HG03354 (cell line): ENCODE results near the gene TMEM8B.
"Not testable (repeated sequence)": the region's sequence is repeated elsewhere in the genome, so short reads cannot be mapped to it uniquely, and the experiment has no call there.

Source experiments
- ATAC-seq: cut with Tn5 transposase; IDR thresholded peaks from one replicate; pipeline ENCODE4 v1.9.1; 2021; ENCODE audit warnings: mild to moderate bottlenecking; ENCODE audit not compliant: unreplicated experiment, poor library complexity, severe bottlenecking

TMEM8B gene

GRCh38 chr9:35904338-35904737 lies 75.3 kb downstream of the TMEM8B start:
- ATAC-seq, result no peak

GRCh38 chr9:35905051-35905781 lies 76.2 kb downstream of the TMEM8B start:
- ATAC-seq, result no peak

GRCh38 chr9:35905912-35906679 lies 77.1 kb downstream of the TMEM8B start, which contains the start of gene HRCT1:
Gene HRCT1, plus strand, starts transcription at chr9:35906202. Its CDS starts 86 bp downstream, at chr9:35906288.
- no peak for ATAC-seq

GRCh38 chr9:35906923-35907699 lies 78.1 kb downstream of the TMEM8B start:
- no peak for ATAC-seq

GRCh38 chr9:35907711-35908503 lies 78.9 kb downstream of the TMEM8B start:
- no peak for ATAC-seq

DNA sequence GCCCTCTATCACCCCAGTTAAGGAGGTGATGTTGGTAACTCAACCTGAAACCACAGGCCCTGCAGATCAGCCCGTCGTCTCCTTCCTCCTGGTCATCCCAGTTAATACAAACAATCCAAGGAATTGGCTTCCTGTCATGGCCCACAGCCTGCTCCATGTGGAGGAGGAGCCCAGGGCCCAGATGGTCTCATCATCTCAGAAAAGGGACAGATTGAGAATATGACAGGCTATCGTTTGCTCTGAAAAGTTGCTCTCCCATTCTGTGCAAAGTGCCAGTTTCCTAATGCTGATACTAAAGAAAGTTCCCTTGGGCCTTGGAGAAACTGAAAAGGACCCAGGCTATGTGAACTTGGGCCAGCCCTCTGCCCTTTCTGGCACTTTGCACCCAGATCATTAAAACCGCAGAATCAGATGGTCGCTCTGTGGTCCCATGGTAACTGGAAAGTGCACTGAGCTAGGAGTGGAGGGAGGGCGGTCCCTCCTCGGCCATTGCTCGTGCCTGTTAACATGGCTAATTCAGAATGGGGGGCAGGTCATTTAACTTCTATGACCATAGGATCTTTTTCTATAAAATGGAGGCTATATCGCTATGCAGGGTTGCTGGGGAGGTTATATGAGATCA lies 79.6 kb downstream of the TMEM8B start:
- ATAC-seq, result no peak

GRCh38 chr9:35909274-35909673 lies 80.2 kb downstream of the TMEM8B start, which contains the start of gene SPAAR:
Gene SPAAR, plus strand, starts transcription at chr9:35909490. Its CDS starts 974 bp downstream, at chr9:35910464.
- ATAC-seq, result no peak

GRCh38 chr9:35909687-35910612 lies 80.9 kb downstream of the TMEM8B start:
- no peak for ATAC-seq

DNA sequence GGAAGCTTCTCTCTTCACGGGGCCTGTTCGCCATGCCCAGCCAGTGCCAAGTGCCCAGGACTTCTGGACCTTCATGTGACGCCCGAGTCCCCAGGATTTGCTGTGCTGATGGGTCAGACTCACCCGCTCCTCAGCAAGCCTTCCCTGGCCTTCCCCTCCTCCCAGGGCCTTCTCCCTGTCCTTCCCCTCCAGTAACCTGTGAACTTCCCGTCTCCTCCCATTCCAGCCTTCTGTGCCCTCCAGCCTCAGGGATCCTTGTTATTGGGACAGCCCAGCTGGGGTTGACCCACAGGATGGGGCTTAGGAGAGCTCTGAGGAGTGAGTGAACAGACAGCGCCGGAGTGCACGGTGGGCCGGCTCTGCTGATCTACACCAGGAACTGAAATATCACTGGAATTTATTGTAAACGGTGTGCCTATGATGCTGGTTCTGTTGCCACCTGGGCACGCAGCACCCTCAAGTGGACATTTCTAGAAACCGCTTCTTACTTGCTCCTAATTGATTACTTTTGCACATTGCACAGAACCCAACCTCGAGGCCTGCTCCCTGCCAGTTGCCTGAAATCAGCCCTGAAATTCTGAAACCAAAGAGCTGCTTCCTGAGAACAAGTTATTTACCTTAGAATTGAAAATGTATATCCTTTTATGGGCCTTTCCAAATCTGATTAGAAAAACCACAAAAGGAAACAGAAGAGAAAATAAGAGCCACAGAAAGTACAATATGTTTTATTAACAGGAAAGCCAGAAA lies 81.8 kb downstream of the TMEM8B start:
- no peak for ATAC-seq

GRCh38 chr9:35911690-35912089 lies 82.7 kb downstream of the TMEM8B start:
- ATAC-seq, result no peak

DNA sequence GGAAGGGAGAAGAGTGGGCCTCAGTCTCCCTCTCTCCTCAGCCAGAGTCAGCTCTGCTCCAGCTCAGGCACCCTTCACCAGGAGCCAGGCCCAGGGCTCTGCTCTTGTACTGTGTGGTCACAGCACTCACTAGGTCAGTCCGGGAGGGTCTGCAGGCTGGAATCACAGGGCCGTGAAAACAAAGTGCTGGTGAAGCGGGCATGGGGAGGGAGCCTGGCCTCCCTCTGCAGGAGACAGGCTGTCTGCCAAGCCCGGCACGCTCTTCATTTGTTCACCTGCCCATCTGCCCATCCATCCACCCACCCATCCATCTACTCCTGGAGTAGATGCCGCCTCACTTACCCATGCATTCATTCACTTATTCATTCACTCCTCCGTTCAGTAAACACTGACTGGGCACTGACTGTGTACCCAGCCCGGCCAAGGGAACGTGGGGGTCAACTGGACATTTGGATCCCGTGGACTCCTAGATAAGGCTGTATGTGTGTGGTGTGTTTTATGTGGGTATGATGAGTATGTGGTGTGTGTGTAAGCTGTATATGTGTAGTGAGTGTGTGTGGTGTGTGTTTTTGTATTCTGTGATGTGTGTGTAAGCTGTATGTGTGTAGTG lies 83.9 kb downstream of the TMEM8B start:
- no peak for ATAC-seq

DNA sequence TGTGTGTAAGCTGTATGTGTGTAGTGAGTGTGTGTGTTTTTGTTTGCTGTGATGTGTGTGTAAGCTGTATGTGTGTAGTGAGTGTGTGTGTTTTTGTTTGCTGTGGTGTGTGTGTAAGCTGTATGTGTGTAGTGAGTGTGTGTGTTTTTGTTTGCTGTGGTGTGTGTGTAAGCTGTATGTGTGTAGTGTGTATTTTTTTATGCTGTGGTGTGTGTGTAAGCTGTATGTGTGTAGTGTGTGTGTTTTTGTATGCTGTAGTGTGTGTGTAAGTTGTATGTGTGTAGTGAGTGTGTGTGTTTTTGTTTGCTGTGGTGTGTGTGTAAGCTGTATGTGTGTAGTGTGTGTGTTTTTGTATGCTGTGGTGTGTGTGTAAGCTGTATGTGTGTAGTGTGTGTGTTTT lies 84.4 kb downstream of the TMEM8B start:
- not testable (repeated sequence) for ATAC-seq

DNA sequence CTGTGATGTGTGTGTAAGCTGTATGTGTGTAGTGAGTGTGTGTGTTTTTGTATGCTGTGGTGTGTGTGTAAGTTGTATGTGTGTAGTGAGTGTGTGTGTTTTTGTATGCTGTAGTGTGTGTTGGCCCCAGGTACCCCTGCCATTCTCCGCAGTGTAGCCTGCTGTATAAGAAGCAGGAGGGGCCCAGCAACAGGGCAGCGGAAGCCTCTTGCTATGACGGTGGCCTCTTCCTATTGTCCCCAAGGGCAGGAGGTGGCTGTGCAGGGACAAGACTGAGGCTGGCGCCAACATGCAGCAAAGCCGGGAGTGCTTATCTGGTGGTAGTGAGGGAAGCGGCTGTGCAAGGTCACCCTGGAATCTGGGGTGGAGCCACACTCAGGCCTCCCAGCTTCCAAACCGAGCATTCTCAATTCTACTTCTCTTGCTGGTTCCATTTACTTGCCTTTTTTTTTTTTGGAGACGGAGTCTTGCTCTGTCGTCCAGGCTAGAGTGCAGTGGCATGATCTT lies 85.3 kb downstream of the TMEM8B start:
- ATAC-seq, result no peak
